ENCODE measurements around the gene RALGAPA2.
"Not testable (repeated sequence)": the region's sequence is repeated elsewhere in the genome, so short reads cannot be mapped to it uniquely, and the experiment has no call there.

Gene RALGAPA2

DNA sequence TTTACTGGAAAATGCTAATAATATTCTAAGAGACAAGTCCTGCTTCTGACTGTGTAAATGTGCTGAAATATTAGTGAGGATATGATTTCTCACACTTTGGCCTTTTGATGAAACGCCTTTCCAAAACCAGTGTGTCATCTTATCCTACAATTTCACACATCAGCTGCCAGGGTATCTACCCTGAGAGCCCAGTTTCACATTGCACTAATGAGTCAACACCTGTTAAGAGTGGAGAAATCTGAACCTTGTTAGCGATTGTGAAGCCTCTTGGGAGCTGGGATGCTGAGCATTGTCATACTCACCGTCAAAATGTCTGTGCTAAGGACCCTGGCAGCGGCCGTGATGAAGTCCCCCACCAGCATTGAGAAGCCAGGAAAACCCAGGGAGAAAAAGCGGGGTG, 166.0 kb downstream of the RALGAPA2 start:
- Mint-ChIP-seq H3K4me3 (no peak overlapping the region), H3K27me3 (ENCODE audit: low read depth, poor library complexity) (no peaks in the 10 kb centered on the region), H3K36me3 (ENCODE audit: low read depth) (peaks cover 36% of the 10 kb centered on the region), H3K4me1 (no peaks in the 10 kb centered on the region), H3K27ac (peak overlapping the region; percentile 36), H3K9me3 (no peaks in the 10 kb centered on the region)
- TF ChIP-seq, protein P1, sequence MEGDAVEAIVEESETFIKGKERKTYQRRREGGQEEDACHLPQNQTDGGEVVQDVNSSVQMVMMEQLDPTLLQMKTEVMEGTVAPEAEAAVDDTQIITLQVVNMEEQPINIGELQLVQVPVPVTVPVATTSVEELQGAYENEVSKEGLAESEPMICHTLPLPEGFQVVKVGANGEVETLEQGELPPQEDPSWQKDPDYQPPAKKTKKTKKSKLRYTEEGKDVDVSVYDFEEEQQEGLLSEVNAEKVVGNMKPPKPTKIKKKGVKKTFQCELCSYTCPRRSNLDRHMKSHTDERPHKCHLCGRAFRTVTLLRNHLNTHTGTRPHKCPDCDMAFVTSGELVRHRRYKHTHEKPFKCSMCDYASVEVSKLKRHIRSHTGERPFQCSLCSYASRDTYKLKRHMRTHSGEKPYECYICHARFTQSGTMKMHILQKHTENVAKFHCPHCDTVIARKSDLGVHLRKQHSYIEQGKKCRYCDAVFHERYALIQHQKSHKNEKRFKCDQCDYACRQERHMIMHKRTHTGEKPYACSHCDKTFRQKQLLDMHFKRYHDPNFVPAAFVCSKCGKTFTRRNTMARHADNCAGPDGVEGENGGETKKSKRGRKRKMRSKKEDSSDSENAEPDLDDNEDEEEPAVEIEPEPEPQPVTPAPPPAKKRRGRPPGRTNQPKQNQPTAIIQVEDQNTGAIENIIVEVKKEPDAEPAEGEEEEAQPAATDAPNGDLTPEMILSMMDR (IDR thresholded peaks at IDR 0.05) = no peak
- no peak for DNase-seq

DNA sequence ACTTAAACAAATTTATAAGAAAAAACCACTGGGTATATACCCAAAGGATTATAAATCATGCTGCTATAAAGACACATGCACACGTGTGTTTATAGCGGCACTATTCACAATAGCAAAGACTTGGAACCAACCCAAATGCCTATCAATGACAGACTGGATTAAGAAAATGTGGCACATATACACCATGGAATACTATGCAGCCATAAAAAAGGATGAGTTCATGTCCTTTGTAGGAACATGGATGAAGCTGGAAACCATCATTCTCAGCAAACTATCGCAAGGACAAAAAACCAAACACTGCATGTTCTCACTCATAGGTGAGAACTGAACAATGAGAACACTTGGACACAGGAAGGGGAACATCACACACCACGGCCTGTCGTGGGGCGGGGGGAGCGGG, 169.1 kb downstream of the RALGAPA2 start:
- H3K27me3 Mint-ChIP-seq (ENCODE audit: low read depth, poor library complexity); H3K4me1 Mint-ChIP-seq; H3K9me3 Mint-ChIP-seq; H3K27ac Mint-ChIP-seq; DNase-seq; H3K4me3 Mint-ChIP-seq: not testable (repeated sequence)
- H3K36me3 Mint-ChIP-seq (ENCODE audit: low read depth) = peaks cover 36% of the 10 kb centered on the region

DNA sequence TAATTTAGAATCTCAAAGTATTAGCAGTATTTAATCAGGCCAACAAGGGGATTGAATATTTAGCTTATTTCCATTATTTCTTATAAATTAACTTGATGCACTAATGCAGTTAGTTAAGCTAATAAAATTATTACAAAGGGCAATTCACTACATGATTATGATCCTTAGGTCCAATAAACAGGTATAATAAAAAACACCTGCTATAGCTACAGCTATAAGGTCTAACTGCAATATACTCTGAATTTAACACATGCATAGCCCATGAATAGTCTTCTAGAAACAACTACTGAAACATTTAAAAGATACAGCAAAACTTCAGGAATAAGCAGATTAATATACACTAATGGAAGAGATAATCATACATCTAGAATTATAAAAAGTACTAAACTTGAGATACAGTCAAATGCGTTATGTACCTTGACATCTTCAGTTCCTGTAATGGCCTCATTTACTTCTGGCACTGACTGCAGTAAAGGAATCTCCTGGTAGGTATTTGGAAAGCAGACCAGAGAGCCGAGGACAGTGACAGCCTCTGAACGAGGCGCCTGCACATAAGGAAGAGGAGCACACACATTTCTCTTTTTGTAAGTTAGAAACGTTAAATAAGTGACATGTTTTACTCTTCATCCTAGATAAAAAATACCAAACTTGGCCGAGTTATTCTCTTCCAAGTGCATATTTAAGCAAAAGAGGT, 176.1 kb downstream of the RALGAPA2 start:
- Mint-ChIP-seq H3K9me3 (no peaks in the 10 kb centered on the region), H3K36me3 (ENCODE audit: low read depth) (no peaks in the 10 kb centered on the region), H3K27ac (no peak overlapping the region), H3K4me3 (no peak overlapping the region), H3K27me3 (ENCODE audit: low read depth, poor library complexity) (peaks cover 2% of the 10 kb centered on the region), H3K4me1 (no peaks in the 10 kb centered on the region)
- TF ChIP-seq, protein P1 (IDR thresholded peaks at IDR 0.05) = no peak
- DNase-seq = no peak

DNA sequence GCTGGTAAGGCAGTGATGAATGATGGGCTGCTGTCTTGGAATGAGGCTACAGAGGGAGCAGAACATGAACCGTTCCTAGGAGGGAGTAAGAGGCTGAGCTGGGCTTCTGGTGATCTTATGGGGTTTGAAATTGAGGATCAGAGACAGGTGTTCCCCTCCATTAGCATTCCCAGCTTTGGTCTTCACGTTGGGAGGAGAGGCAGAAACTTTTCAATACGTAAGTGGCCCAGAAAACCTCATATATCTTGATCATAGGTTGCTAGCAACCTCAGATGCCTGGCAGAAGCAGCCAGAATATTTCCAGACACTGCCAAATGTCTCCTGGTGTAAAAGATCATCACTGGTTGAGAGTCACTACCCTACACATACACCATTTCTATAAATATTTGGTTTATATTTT, 177.4 kb downstream of the RALGAPA2 start:
- Mint-ChIP-seq H3K9me3 (no peaks in the 10 kb centered on the region), H3K4me1 (no peaks in the 10 kb centered on the region), H3K27ac (peak overlapping the region; percentile 70), H3K36me3 (ENCODE audit: low read depth) (no peaks in the 10 kb centered on the region), H3K4me3 (no peak overlapping the region), H3K27me3 (ENCODE audit: low read depth, poor library complexity) (peaks cover 2% of the 10 kb centered on the region)
- DNase-seq = no peak
- TF ChIP-seq, protein P1 (IDR thresholded peaks at IDR 0.05) = no peak

DNA sequence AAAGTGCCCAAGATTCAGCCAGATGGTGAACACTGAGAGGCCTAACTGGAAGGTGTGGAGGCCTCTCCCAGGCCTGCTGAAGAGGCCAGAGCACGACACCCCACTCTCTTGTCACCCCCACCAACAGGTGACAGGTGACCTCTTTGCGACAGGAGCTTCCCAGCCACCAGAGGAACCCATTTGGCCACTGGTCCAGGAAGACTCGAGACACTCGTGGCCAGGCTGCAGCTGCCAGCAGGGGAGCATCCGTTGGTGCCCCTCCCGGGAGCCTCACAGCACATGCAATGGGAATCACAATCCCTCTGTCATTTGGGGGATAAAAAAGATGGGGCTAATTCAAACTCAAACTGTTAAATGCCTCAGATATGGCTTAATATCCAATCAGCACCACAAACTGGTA, 181.2 kb downstream of the RALGAPA2 start:
- no peak for DNase-seq
- Mint-ChIP-seq H3K36me3 (ENCODE audit: low read depth) (no peaks in the 10 kb centered on the region), H3K27ac (no peak overlapping the region), H3K27me3 (ENCODE audit: low read depth, poor library complexity) (peaks cover 5% of the 10 kb centered on the region), H3K9me3 (no peaks in the 10 kb centered on the region), H3K4me1 (peaks cover 23% of the 10 kb centered on the region), H3K4me3 (no peak overlapping the region)
- TF ChIP-seq, protein P1 (IDR thresholded peaks at IDR 0.05) = no peak

DNA sequence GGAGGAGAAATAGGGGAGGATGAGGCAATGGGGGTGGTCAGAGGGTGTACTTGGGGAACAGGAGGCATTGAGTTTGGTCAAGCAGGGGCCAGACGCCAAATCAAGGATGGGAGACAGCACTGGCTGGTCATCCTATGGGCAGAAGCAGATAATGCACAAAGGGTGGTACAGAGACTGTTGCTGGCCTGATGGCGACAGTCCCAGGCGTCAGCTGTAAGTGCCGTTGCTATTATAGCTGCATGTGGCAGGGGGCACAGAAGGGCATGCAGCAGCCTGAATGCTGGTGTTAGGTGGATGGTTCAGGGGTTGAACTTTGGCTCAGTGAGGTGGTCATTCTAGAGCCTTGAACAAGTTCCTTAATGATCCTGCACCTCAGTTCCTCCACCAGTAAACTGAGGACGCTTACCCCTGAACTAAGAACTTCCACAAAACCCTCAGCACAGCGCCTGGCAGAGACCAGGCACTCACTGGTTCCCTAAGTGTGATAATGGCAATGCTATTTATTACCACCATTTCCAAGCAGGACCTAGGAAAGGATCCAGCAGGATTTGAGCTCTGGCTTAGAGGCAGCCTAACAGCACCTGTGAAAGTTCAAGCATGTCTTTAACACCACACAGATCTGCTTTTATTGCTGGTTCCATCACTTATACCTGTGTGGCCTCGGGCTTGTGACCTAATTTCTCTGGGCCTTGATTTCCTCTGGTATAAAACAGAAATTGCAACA, 181.9 kb downstream of the RALGAPA2 start:
- no peak for DNase-seq
- Mint-ChIP-seq H3K4me3 (no peak overlapping the region), H3K36me3 (ENCODE audit: low read depth) (no peaks in the 10 kb centered on the region), H3K4me1 (peaks cover 23% of the 10 kb centered on the region), H3K9me3 (no peaks in the 10 kb centered on the region), H3K27me3 (ENCODE audit: low read depth, poor library complexity) (peaks cover 5% of the 10 kb centered on the region), H3K27ac (no peak overlapping the region)
- TF ChIP-seq, protein P1 (IDR thresholded peaks at IDR 0.05) = no peak

Data from nephron progenitor cell (in vitro differentiated cells).